Neural cell (in vitro differentiated cells): ENCODE results near the gene MPZL1. TPM values are rescaled to one million over a fixed set of nuclear protein-coding genes. Genes with fewer than 3 reads are reported as not detected.

Experiments
- H2AFZ ChIP-seq: fragments of 200-600, 300-800 bp; sonication (generic), shearing (Covaris generic); 2 replicates; pipeline ENCODE4 v1.6.0; 2014; ENCODE audit warnings: low read depth, mild to moderate bottlenecking, antibody characterized with exemption, low read length, moderate library complexity
- H3F3A ChIP-seq: fragments of 200-600 bp; shearing (Covaris generic); 2 replicates; pipeline ENCODE4 v1.6.1; 2016; ENCODE audit warnings: mild to moderate bottlenecking, moderate library complexity, mixed read lengths, antibody characterized with exemption, low read length; ENCODE audit not compliant: insufficient read depth, poor library complexity, severe bottlenecking
- H3K27ac ChIP-seq: fragments of 200-600, 300-800 bp; sonication (generic), shearing (Covaris generic); 2 replicates; pipeline ENCODE4 v1.5.1; 2014; ENCODE audit warnings: mild to moderate bottlenecking, low read length, moderate library complexity
- H3K27me3 ChIP-seq: fragments of 300-800, 200-600 bp; sonication (generic), shearing (Covaris generic); 2 replicates; pipeline ENCODE4 v1.6.0; 2014; ENCODE audit warnings: mild to moderate bottlenecking, low read depth, low read length, moderate library complexity; ENCODE audit not compliant: insufficient read depth
- H3K36me3 ChIP-seq: fragments of 300-800, 200-600 bp; sonication (generic), shearing (Covaris generic); 2 replicates; pipeline ENCODE4 v1.5.1; 2014; ENCODE audit warnings: mild to moderate bottlenecking, antibody characterized with exemption, low read length, moderate library complexity; ENCODE audit not compliant: insufficient read depth
- H3K4me2 ChIP-seq: fragments of 300-800, 200-600 bp; sonication (generic), shearing (Covaris generic); 2 replicates; pipeline ENCODE4 v1.6.0; 2014; ENCODE audit warnings: mild to moderate bottlenecking, low read length
- H3K4me3 ChIP-seq: fragments of 300-800, 200-600 bp; sonication (generic), shearing (Covaris generic); 2 replicates; pipeline ENCODE4 v1.5.1; 2014; ENCODE audit warnings: mild to moderate bottlenecking, low read length, moderate library complexity
- H3K79me2 ChIP-seq: fragments of 200-600 bp; shearing (Covaris generic); replicated peaks from 2 replicates; pipeline ENCODE4 v1.6.0; 2014; ENCODE audit warnings: mild to moderate bottlenecking, low read length, moderate library complexity; ENCODE audit not compliant: insufficient read depth
- H3K9ac ChIP-seq: fragments of 300-800, 200-600 bp; sonication (generic), shearing (Covaris generic); 2 replicates; pipeline ENCODE4 v1.6.1; 2016; ENCODE audit warnings: mild to moderate bottlenecking, low read length, mixed read lengths
- H3K9me2 ChIP-seq: fragments of 200-600 bp; shearing (Covaris generic); 2 replicates; pipeline ENCODE4 v1.6.1; 2016; ENCODE audit warnings: mild to moderate bottlenecking, low read length, mixed read lengths; ENCODE audit not compliant: insufficient read depth
- H3K9me3 ChIP-seq: fragments of 200-600, 300-800 bp; sonication (generic), shearing (Covaris generic); 2 replicates; pipeline ENCODE4 v1.6.1; 2016; ENCODE audit warnings: mild to moderate bottlenecking, mixed run types, low read length, moderate library complexity, mixed read lengths
- H4K20me1 ChIP-seq: fragments of 200-600 bp; shearing (Covaris generic); 2 replicates; pipeline ENCODE4 v1.6.1; 2016; ENCODE audit warnings: mild to moderate bottlenecking, mixed run types; ENCODE audit not compliant: insufficient read depth
- EP300 ChIP-seq: fragments of 450-650 bp; conservative IDR thresholded peaks from 2 replicates; pipeline ENCODE4 v1.6.1; 2014; ENCODE audit warnings: antibody characterized with exemption, mild to moderate bottlenecking, moderate library complexity; ENCODE audit not compliant: poor library complexity, severe bottlenecking
- EZH2 ChIP-seq: fragments of 200-600, 300-800 bp; shearing (Covaris generic), sonication (generic); IDR thresholded peaks from 2 replicates; pipeline ENCODE4 v1.6.1; 2014; ENCODE audit warnings: antibody characterized with exemption, low read length, borderline replicate concordance, mild to moderate bottlenecking; ENCODE audit not compliant: insufficient read depth, poor library complexity, severe bottlenecking
- MXI1 ChIP-seq: fragments of 450-650 bp; conservative IDR thresholded peaks from 2 replicates; pipeline ENCODE4 v1.6.1; 2014; ENCODE audit warnings: antibody characterized with exemption, mild to moderate bottlenecking; ENCODE audit not compliant: poor library complexity, severe bottlenecking
- POLR2AphosphoS5 ChIP-seq: IDR thresholded peaks from 2 replicates; pipeline ENCODE4 v1.6.1; 2012
- RAD21 ChIP-seq: fragments of 450-650 bp; conservative IDR thresholded peaks from 2 replicates; pipeline ENCODE4 v1.6.1; 2014; ENCODE audit warnings: antibody characterized with exemption, mild to moderate bottlenecking, moderate library complexity
- SMC3 ChIP-seq: fragments of 450-650 bp; conservative IDR thresholded peaks from 2 replicates; pipeline ENCODE4 v1.6.1; 2014; ENCODE audit warnings: antibody characterized with exemption, mild to moderate bottlenecking, moderate library complexity; ENCODE audit not compliant: poor library complexity
- TAF1 ChIP-seq: IDR thresholded peaks from 2 replicates; pipeline ENCODE4 v1.6.1; 2012; ENCODE audit warnings: low read depth
- polyA plus RNA-seq: library from polyadenylated mRNA; depleted of rRNA; stranded (reverse); fragments of >200 nt; gene quantifications from 2 replicates; pipeline ENCODE4 v1.2.3, GENCODE V29; 2014
- TF ChIP-seq, protein P1 (sequence below): fragments of 450-650 bp; IDR thresholded peaks from 2 replicates; pipeline ENCODE4 v1.5.1; 2014; ENCODE audit warnings: antibody characterized with exemption, mild to moderate bottlenecking, moderate library complexity; ENCODE audit not compliant: poor library complexity, severe bottlenecking
- TF ChIP-seq, protein P2 (sequence below): IDR thresholded peaks from 2 replicates; pipeline ENCODE4 v1.6.1; 2012; ENCODE audit warnings: borderline replicate concordance

Gene MPZL1
- polyA plus RNA-seq, 1 donor from 2014 or later: 167 TPM

GRCh38 chr1:167708940-167709389, 12.8 kb upstream of the MPZL1 start:
- H3K9me3 ChIP-seq: no peaks in the 10 kb centered on the region
- no peaks in the 10 kb centered on the region for H3K36me3 ChIP-seq
- H2AFZ ChIP-seq: no peak overlapping the region
- TF ChIP-seq SMC3 (no peak), RAD21 (no peak)
- no peak overlapping the region for H3K4me3 ChIP-seq
- peaks cover 4% of the 10 kb centered on the region for H3K27me3 ChIP-seq
- H3K9ac ChIP-seq: no peak overlapping the region
- no peak overlapping the region for H3K4me2 ChIP-seq
- H3K27ac ChIP-seq: no peak overlapping the region
- no peaks in the 10 kb centered on the region for H3K9me2 ChIP-seq
- H3F3A ChIP-seq: no peaks in the 10 kb centered on the region
- no peaks in the 10 kb centered on the region for H3K79me2 ChIP-seq
- H4K20me1 ChIP-seq: no peaks in the 10 kb centered on the region

DNA sequence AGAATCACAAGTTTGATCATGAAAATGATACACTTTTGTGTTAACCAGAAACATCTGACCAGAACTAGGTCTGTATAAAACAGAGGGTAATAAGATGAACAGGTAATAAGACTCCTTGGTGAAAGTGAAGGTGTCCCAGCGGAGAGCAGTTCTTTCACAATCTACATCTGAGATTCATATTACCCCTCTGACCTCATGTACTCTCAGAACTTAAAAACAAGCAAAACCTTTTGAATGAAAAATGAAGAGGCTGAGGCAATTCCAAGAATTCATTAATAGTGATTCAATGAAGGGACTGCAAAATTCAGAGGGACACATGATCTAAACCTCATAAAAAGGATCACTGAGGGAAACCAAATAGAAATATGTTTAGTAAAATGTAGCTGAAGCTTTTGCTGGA, 10.9 kb upstream of the MPZL1 start:
- Histone ChIP-seq H3K4me3 (no peak overlapping the region), H3K4me2 (no peak overlapping the region), H3K27ac (no peak overlapping the region), H3F3A (peaks cover 5% of the 10 kb centered on the region), H3K9me2 (no peaks in the 10 kb centered on the region), H3K79me2 (no peaks in the 10 kb centered on the region), H4K20me1 (no peaks in the 10 kb centered on the region), H3K9me3 (no peaks in the 10 kb centered on the region), H3K27me3 (peaks cover 4% of the 10 kb centered on the region), H3K9ac (no peak overlapping the region), H2AFZ (no peak overlapping the region), H3K36me3 (no peaks in the 10 kb centered on the region)
- TF ChIP-seq MXI1 (no peak), EP300 (no peak), TAF1 (no peak), SMC3 (no peak), RAD21 (no peak), EZH2 (no peak), POLR2AphosphoS5 (no peak)
- TF ChIP-seq, protein P1, sequence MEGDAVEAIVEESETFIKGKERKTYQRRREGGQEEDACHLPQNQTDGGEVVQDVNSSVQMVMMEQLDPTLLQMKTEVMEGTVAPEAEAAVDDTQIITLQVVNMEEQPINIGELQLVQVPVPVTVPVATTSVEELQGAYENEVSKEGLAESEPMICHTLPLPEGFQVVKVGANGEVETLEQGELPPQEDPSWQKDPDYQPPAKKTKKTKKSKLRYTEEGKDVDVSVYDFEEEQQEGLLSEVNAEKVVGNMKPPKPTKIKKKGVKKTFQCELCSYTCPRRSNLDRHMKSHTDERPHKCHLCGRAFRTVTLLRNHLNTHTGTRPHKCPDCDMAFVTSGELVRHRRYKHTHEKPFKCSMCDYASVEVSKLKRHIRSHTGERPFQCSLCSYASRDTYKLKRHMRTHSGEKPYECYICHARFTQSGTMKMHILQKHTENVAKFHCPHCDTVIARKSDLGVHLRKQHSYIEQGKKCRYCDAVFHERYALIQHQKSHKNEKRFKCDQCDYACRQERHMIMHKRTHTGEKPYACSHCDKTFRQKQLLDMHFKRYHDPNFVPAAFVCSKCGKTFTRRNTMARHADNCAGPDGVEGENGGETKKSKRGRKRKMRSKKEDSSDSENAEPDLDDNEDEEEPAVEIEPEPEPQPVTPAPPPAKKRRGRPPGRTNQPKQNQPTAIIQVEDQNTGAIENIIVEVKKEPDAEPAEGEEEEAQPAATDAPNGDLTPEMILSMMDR: no peak
- TF ChIP-seq, protein P2, sequence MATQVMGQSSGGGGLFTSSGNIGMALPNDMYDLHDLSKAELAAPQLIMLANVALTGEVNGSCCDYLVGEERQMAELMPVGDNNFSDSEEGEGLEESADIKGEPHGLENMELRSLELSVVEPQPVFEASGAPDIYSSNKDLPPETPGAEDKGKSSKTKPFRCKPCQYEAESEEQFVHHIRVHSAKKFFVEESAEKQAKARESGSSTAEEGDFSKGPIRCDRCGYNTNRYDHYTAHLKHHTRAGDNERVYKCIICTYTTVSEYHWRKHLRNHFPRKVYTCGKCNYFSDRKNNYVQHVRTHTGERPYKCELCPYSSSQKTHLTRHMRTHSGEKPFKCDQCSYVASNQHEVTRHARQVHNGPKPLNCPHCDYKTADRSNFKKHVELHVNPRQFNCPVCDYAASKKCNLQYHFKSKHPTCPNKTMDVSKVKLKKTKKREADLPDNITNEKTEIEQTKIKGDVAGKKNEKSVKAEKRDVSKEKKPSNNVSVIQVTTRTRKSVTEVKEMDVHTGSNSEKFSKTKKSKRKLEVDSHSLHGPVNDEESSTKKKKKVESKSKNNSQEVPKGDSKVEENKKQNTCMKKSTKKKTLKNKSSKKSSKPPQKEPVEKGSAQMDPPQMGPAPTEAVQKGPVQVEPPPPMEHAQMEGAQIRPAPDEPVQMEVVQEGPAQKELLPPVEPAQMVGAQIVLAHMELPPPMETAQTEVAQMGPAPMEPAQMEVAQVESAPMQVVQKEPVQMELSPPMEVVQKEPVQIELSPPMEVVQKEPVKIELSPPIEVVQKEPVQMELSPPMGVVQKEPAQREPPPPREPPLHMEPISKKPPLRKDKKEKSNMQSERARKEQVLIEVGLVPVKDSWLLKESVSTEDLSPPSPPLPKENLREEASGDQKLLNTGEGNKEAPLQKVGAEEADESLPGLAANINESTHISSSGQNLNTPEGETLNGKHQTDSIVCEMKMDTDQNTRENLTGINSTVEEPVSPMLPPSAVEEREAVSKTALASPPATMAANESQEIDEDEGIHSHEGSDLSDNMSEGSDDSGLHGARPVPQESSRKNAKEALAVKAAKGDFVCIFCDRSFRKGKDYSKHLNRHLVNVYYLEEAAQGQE: no peak

GRCh38 chr1:167711797-167712196, 10.0 kb upstream of the MPZL1 start:
- Histone ChIP-seq H3F3A (peaks cover 5% of the 10 kb centered on the region), H3K27ac (no peak overlapping the region), H2AFZ (no peak overlapping the region), H3K9me2 (no peaks in the 10 kb centered on the region), H3K27me3 (peaks cover 4% of the 10 kb centered on the region), H3K4me3 (no peak overlapping the region), H3K79me2 (no peaks in the 10 kb centered on the region), H3K9me3 (no peaks in the 10 kb centered on the region), H3K4me2 (no peak overlapping the region), H3K9ac (no peak overlapping the region), H4K20me1 (no peaks in the 10 kb centered on the region), H3K36me3 (no peaks in the 10 kb centered on the region)
- TF ChIP-seq EP300 (no peak), TAF1 (no peak), RAD21 (no peak)
- TF ChIP-seq, protein P2: no peak
- TF ChIP-seq, protein P1: no peak
